Memory B cell (primary cell): ENCODE measurements around the gene DCBLD1.
"Not testable (repeated sequence)": the region's sequence is repeated elsewhere in the genome, so short reads cannot be mapped to it uniquely, and the experiment has no call there.

Experiments
- ATAC-seq: fragments of 150-1000 bp; cut with Tn5 transposase; 2 replicates; pipeline ENCODE4 v1.10.0; 2021; ENCODE audit warnings: low read depth, mild to moderate bottlenecking, moderate library complexity
- DNase-seq, 2 donors: peaks; one replicate each; pipeline ENCODE4 v3.0.0; 2022; ENCODE audit warnings: low spot score in 2 of 2
- H3K27ac Mint-ChIP-seq: one replicate; pipeline ENCODE4 v1.8.0; 2022; ENCODE audit warnings: mild to moderate bottlenecking, moderate library complexity, mixed read lengths
- H3K27me3 Mint-ChIP-seq: one replicate; pipeline ENCODE4 v1.8.0; 2022; ENCODE audit warnings: mixed read lengths
- H3K36me3 Mint-ChIP-seq: one replicate; pipeline ENCODE4 v1.8.0; 2022; ENCODE audit warnings: mild to moderate bottlenecking, mixed read lengths
- H3K4me1 Mint-ChIP-seq: one replicate; pipeline ENCODE4 v1.8.0; 2022; ENCODE audit warnings: mixed read lengths
- H3K4me3 Mint-ChIP-seq: one replicate; pipeline ENCODE4 v1.8.0; 2022; ENCODE audit warnings: mild to moderate bottlenecking, moderate library complexity, mixed read lengths
- H3K9me3 Mint-ChIP-seq: one replicate; pipeline ENCODE4 v1.8.0; 2022; ENCODE audit warnings: mixed read lengths

DCBLD1 gene

DNA sequence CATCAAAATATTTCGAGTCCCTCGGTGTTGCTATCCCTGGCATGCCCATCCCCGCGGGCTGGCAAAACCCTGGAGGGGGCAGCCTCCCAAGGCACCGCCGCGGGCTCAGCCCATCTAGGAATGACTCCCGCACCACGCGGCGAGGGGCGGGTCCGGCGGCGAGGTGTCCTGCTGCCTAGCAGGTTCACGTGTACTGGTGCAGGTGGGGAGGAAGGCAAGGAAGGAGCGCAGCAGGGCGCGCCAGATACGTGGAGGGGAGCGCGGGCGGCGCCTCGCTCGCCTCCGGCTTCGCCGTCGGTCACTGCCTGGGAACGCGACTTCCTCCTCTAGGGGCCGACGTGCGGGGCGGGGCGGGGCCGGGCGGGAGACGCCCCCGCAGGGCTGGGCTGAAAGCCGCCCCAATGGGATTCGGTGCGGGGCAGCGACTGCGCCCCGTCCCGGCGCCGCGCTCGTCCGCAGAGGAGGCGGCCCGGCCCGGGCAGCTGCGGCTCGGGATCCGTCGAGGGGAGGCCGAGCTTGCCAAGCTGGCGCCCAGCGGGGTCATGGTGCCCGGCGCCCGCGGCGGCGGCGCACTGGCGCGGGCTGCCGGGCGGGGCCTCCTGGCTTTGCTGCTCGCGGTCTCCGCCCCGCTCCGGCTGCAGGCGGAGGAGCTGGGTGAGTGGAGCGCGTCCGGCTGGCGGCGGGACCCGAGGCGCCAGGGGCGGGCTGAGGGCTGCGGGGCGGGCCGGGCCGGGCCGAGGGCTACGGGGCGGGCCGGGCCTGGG lies at the start of gene DCBLD1:
Gene DCBLD1, plus strand, starts transcription at position 435 of the 764 bp plus-strand sequence. Its CDS starts 108 bp downstream, at position 543.
- Mint-ChIP-seq H3K27ac (peak within 1 kb of the TSS; percentile 29), H3K36me3 (peaks cover 3% of the 10 kb centered on the region), H3K9me3 (no peaks in the 10 kb centered on the region), H3K27me3 (peaks cover 19% of the 10 kb centered on the region), H3K4me1 (peaks cover 12% of the 10 kb centered on the region), H3K4me3 (peak within 1 kb of the TSS; percentile 83)
- DNase-seq (peak; percentile 22 to 46), ATAC-seq (peak; percentile 76)

DNA sequence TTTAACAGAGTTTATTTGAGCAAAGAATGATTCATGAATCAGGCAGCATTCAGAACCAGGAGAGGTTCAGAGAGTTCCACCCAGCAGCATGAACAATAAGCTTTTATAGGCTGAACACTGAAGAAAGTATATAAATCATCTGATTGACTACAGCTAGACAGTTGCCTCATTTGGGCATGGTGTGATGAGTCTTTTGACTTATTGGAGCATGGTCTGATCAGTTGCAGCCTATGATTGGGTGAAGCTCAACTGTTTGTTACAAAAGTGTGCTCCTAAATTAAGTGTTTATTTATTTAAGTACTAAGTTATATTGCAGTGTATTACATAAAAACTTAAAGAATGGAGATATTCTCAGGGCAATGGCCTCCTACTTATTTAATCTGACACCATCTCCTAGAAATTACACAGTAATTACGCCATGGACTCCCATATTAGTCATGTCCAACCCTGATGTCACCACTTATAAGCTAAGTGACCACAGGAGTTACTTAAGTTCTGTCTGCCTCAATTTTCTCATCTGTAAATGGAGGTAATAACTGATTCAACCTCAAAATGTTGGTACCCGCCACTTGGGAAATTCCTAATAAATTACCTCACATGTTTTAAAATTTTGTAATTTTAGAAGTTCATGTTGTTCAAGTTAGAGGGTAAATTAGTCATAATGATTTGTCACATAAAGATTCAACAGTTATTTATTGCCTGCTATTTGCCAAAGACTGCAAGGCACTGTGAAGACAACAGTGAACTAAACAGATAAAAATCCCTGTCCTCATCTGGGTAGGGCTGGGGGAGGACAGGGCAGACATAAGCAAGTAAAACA lies 41.6 kb upstream of the DCBLD1 start:
- Mint-ChIP-seq H3K36me3 (no peaks in the 10 kb centered on the region), H3K4me3 (no peak overlapping the region), H3K27me3 (peaks cover 18% of the 10 kb centered on the region), H3K4me1 (no peaks in the 10 kb centered on the region), H3K27ac (no peak overlapping the region), H3K9me3 (no peaks in the 10 kb centered on the region)
- DNase-seq (no peak), ATAC-seq (no peak)

GRCh38 chr6:117441824-117442264 lies 40.6 kb upstream of the DCBLD1 start:
- H3K4me1 Mint-ChIP-seq: no peaks in the 10 kb centered on the region
- no peak for ATAC-seq
- no peak overlapping the region for H3K4me3 Mint-ChIP-seq
- H3K9me3 Mint-ChIP-seq: no peaks in the 10 kb centered on the region
- no peaks in the 10 kb centered on the region for H3K36me3 Mint-ChIP-seq
- no peak overlapping the region for H3K27ac Mint-ChIP-seq
- no peak for DNase-seq
- peaks cover 19% of the 10 kb centered on the region for H3K27me3 Mint-ChIP-seq

DNA sequence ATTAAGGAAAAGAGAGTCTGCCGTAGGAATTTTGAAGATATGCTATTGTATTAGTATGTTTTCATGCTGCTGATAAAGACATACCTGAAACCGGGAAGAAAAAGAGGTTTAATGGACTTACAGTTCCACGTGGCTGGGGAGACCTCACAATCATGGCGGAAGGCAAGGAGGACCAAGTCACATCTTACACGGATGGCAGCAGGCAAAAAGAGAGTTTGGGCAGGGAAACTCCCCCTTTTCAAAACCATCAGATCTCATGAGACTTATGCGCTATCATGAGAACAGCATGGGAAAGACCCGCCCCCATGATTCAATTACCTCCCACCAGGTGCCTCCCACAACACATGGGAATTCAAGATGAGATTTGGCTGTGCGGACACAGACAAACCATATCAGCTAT lies 40.2 kb upstream of the DCBLD1 start:
- H3K36me3 Mint-ChIP-seq, H3K9me3 Mint-ChIP-seq, H3K27ac Mint-ChIP-seq, H3K4me3 Mint-ChIP-seq, H3K4me1 Mint-ChIP-seq, DNase-seq, ATAC-seq: not testable (repeated sequence)
- peaks cover 20% of the 10 kb centered on the region for H3K27me3 Mint-ChIP-seq

DNA sequence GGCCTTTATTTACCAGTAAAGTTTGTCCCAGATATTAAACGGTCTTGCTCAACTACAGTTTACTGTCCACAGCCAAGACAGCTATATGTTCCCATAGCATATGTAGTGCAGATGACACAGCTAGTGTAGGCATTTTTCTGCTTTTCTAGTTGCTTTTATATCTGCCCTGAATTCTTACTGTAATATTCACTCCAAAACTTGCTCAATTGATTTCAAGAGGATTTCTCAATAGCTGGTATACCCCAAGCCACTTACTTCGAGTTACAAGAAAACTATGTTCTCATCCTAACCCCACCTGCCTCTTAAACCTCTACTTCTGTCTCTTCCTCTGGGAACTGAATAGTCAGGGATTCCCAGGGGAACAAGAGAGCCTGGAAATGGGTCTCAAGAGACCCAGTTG lies 37.9 kb upstream of the DCBLD1 start:
- Mint-ChIP-seq H3K9me3 (no peaks in the 10 kb centered on the region), H3K27ac (no peak overlapping the region), H3K27me3 (peaks cover 17% of the 10 kb centered on the region), H3K36me3 (no peaks in the 10 kb centered on the region), H3K4me1 (no peaks in the 10 kb centered on the region), H3K4me3 (no peak overlapping the region)
- DNase-seq: no peak
- no peak for ATAC-seq

GRCh38 chr6:117446861-117447260 lies 35.6 kb upstream of the DCBLD1 start:
- Mint-ChIP-seq H3K27me3 (peaks cover 17% of the 10 kb centered on the region), H3K4me3 (no peak overlapping the region), H3K27ac (no peak overlapping the region), H3K9me3 (no peaks in the 10 kb centered on the region), H3K36me3 (no peaks in the 10 kb centered on the region), H3K4me1 (no peaks in the 10 kb centered on the region)
- DNase-seq (no peak), ATAC-seq (no peak)

GRCh38 chr6:117448011-117448410 lies 34.5 kb upstream of the DCBLD1 start:
- Mint-ChIP-seq H3K9me3 (no peaks in the 10 kb centered on the region), H3K27me3 (peaks cover 13% of the 10 kb centered on the region), H3K36me3 (no peaks in the 10 kb centered on the region), H3K4me1 (no peaks in the 10 kb centered on the region), H3K4me3 (no peak overlapping the region), H3K27ac (no peak overlapping the region)
- DNase-seq (no peak), ATAC-seq (no peak)

GRCh38 chr6:117448732-117449485 lies 33.6 kb upstream of the DCBLD1 start:
- H3K27me3 Mint-ChIP-seq: peaks cover 13% of the 10 kb centered on the region
- H3K4me3 Mint-ChIP-seq: no peak overlapping the region
- H3K9me3 Mint-ChIP-seq: no peaks in the 10 kb centered on the region
- H3K36me3 Mint-ChIP-seq: no peaks in the 10 kb centered on the region
- no peak for DNase-seq
- H3K4me1 Mint-ChIP-seq: no peaks in the 10 kb centered on the region
- no peak for ATAC-seq
- no peak overlapping the region for H3K27ac Mint-ChIP-seq

DNA sequence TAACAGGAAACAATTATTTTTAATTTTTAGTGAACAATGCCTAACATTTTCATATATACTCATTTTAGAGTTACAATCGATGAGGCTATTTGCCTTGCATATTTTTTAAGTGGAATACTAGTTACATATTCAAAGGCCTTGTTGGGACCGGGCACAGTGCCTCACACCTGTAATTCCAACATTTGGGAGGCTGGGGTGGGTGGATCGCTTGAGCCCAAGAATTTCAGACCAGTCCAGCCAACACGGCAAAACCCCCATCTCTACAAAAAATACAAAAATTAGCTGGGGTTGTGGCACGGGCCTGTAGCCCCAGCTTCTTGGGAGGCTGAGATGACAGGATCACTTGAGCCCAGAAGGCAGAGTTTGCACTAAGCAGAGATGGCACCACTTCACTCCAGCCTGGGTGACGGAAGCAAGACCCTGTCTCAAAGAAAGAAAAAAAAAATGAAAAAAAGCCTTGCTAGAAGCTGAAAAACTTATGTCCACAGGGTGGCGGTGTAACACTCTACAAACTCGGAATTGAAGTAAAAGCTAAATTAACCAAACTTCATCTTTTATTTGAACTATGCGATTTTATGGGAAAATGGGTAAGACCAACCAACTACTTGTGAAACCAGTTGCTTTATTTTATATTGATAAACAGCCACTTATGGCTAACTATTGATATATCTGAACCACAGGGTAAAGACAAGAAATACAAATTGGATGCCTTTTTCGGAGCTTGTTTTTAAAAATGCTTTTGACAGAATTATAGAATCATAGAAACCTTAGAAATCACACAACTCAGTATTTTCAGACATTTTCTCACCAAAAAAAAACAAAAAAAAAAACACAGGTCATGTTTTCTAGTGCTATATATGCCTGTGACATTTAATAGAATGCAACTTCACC lies 32.7 kb upstream of the DCBLD1 start:
- Mint-ChIP-seq H3K4me1 (no peaks in the 10 kb centered on the region), H3K27me3 (peaks cover 13% of the 10 kb centered on the region), H3K4me3 (no peak overlapping the region), H3K9me3 (no peaks in the 10 kb centered on the region), H3K36me3 (no peaks in the 10 kb centered on the region), H3K27ac (no peak overlapping the region)
- no peak for ATAC-seq
- DNase-seq: peak; percentile 34 to 39

- no peak overlapping the region for H3K27ac Mint-ChIP-seq
- H3K36me3 Mint-ChIP-seq: no peaks in the 10 kb centered on the region
- H3K27me3 Mint-ChIP-seq: peaks cover 8% of the 10 kb centered on the region
- DNase-seq (no peak), ATAC-seq (no peak)
- H3K9me3 Mint-ChIP-seq: no peaks in the 10 kb centered on the region
- H3K4me3 Mint-ChIP-seq: no peak overlapping the region
- no peaks in the 10 kb centered on the region for H3K4me1 Mint-ChIP-seq
Measured at GRCh38 chr6:117451671-117452070, 30.8 kb upstream of the DCBLD1 start.

DNA sequence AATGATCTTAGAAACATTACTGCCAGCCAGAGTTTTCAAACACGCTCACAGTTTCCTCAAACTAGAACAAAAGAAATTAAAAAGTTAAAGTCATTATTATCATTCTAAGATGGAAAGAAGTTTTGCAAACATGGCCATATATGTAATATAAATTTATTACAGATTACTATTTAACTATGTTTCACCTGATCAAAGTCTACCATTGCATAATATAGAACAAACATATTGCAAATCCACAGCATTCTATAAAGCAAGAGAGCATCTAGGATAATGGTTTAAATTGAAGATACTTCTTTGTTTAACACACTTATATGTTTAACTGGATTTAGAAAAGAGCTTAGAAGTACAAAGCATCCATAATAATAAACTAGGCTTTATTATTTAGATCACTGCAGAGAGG lies 26.2 kb upstream of the DCBLD1 start:
- ATAC-seq (no peak), DNase-seq (no peak)
- Mint-ChIP-seq H3K4me3 (no peak overlapping the region), H3K9me3 (no peaks in the 10 kb centered on the region), H3K27ac (no peak overlapping the region), H3K36me3 (no peaks in the 10 kb centered on the region), H3K4me1 (no peaks in the 10 kb centered on the region), H3K27me3 (peaks cover 1% of the 10 kb centered on the region)

DNA sequence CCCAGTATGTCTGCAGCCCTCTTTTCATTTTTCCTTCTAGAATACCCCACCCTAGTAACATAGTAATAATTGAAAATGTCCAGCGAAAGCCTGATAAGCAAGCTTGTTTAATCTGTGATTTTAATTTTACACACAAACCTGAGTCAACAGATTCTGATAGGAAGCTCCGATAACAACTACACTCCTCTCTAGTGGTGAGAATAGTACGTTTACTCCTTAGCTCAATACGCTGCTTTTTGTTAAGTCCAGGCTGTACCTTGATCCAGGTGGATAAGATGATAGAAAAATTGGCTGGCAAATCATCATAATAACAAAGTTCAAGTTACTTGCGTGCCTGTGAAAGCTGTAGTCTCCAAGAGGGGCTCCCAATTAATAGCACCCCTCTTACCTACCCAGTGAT lies 25.5 kb upstream of the DCBLD1 start:
- H3K4me1 Mint-ChIP-seq: no peaks in the 10 kb centered on the region
- peaks cover 1% of the 10 kb centered on the region for H3K27me3 Mint-ChIP-seq
- H3K9me3 Mint-ChIP-seq: no peaks in the 10 kb centered on the region
- no peak overlapping the region for H3K4me3 Mint-ChIP-seq
- no peaks in the 10 kb centered on the region for H3K36me3 Mint-ChIP-seq
- DNase-seq (no peak), ATAC-seq (no peak)
- H3K27ac Mint-ChIP-seq: no peak overlapping the region

GRCh38 chr6:117459204-117459944 lies 23.1 kb upstream of the DCBLD1 start:
- Mint-ChIP-seq H3K4me1 (no peaks in the 10 kb centered on the region), H3K4me3 (no peak overlapping the region), H3K9me3 (no peaks in the 10 kb centered on the region), H3K36me3 (no peaks in the 10 kb centered on the region), H3K27me3 (peaks cover 5% of the 10 kb centered on the region), H3K27ac (no peak overlapping the region)
- ATAC-seq: no peak
- DNase-seq: no peak
